GM06990 (cell line): ENCODE measurements around the gene FLYWCH1.

Experiments used
- DNase-seq: peaks from one replicate; pipeline ENCODE4 v3.0.0-alpha.2; 2011; ENCODE audit not compliant: insufficient read length; ENCODE audit errors: extremely low read depth
- H3K27me3 ChIP-seq: replicated peaks from 2 replicates; pipeline ENCODE4 v1.6.0; 2011; ENCODE audit warnings: low read length; ENCODE audit not compliant: control insufficient read depth, insufficient read depth
- H3K36me3 ChIP-seq: 2 replicates; pipeline ENCODE4 v1.5.1; 2011; ENCODE audit warnings: low read length; ENCODE audit not compliant: control insufficient read depth, insufficient read depth
- H3K4me3 ChIP-seq: replicated peaks from 2 replicates; pipeline ENCODE4 v1.5.1; 2011; ENCODE audit warnings: low read depth, mild to moderate bottlenecking, control low read depth, low read length
- TF ChIP-seq, protein P1 (sequence below): IDR thresholded peaks from 2 replicates; pipeline ENCODE4 v1.5.1; 2011; ENCODE audit warnings: low read length, control low read depth, mild to moderate bottlenecking, inconsistent platforms; ENCODE audit not compliant: insufficient read depth, poor library complexity, severe bottlenecking

FLYWCH1 gene

DNA sequence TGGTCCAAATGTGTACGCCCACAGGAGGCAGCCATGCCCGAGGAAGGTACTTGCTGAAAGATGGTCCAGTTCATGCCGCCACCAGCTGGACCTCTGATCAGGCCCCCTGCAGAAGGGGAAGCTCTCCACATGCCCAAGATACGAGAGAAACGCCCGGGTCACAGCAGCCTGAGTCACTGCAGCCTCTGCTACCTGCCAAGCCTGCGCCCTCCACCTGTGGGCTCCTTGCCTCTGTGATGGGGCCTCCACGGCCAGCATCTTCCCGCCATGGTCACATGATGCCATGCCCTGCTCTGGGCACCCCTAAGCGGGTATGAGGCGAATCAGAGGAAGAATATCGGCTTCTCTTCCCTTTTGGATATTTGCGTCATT, 38.6 kb downstream of the FLYWCH1 start:
- TF ChIP-seq, protein P1, sequence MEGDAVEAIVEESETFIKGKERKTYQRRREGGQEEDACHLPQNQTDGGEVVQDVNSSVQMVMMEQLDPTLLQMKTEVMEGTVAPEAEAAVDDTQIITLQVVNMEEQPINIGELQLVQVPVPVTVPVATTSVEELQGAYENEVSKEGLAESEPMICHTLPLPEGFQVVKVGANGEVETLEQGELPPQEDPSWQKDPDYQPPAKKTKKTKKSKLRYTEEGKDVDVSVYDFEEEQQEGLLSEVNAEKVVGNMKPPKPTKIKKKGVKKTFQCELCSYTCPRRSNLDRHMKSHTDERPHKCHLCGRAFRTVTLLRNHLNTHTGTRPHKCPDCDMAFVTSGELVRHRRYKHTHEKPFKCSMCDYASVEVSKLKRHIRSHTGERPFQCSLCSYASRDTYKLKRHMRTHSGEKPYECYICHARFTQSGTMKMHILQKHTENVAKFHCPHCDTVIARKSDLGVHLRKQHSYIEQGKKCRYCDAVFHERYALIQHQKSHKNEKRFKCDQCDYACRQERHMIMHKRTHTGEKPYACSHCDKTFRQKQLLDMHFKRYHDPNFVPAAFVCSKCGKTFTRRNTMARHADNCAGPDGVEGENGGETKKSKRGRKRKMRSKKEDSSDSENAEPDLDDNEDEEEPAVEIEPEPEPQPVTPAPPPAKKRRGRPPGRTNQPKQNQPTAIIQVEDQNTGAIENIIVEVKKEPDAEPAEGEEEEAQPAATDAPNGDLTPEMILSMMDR: no peak
- no peak overlapping the region for H3K4me3 ChIP-seq

DNA sequence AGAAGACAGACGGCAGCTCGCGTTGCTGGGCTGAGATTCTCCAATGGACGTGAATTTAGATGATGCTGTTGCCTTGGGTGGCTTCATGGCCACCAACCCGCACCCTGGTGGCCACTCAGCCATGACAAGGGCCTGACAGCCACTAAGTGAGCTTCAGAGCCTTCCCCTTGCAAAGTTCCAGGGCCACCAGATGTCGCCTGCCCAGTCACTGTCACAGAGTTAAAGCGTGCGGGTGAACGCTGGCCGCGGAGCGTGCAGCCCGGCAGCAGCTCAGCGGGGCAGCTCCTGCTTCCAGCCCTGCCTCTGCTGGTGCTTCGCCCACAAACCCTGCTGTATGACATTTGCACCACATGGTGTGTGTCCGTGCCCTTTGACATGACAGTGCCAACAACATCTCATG, 39.0 kb downstream of the FLYWCH1 start:
- Histone ChIP-seq H3K36me3 (no peaks in the 10 kb centered on the region), H3K4me3 (no peak overlapping the region), H3K27me3 (no peaks in the 10 kb centered on the region)
- DNase-seq: no peak
- TF ChIP-seq, protein P1: no peak

More for the DNA sequence above, 38.6 kb downstream of the FLYWCH1 start:
- no peaks in the 10 kb centered on the region for H3K36me3 ChIP-seq
- no peaks in the 10 kb centered on the region for H3K27me3 ChIP-seq
- no peak for DNase-seq

DNA sequence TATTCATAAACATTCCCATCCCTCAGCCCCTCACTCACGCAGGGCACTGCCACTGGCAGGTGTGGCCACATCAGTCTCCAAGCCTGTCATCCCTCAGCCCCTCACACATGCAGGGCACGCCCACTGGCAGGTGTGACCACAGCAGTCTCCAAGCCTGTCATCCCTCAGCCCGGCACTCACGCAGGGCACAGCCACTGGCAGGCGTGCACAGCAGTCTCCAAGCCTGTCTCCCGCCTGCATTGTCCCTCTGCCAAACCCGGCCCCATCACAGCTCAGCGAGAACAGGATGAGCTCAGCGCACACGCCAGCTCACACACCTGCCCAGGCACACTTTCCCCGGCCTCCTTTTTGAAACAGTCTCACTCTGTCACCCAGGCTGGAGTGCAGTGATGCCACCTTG, 40.9 kb downstream of the FLYWCH1 start:
- TF ChIP-seq, protein P1: no peak
- H3K27me3 ChIP-seq: no peaks in the 10 kb centered on the region
- DNase-seq: no peak
- no peak overlapping the region for H3K4me3 ChIP-seq
- no peaks in the 10 kb centered on the region for H3K36me3 ChIP-seq

DNA sequence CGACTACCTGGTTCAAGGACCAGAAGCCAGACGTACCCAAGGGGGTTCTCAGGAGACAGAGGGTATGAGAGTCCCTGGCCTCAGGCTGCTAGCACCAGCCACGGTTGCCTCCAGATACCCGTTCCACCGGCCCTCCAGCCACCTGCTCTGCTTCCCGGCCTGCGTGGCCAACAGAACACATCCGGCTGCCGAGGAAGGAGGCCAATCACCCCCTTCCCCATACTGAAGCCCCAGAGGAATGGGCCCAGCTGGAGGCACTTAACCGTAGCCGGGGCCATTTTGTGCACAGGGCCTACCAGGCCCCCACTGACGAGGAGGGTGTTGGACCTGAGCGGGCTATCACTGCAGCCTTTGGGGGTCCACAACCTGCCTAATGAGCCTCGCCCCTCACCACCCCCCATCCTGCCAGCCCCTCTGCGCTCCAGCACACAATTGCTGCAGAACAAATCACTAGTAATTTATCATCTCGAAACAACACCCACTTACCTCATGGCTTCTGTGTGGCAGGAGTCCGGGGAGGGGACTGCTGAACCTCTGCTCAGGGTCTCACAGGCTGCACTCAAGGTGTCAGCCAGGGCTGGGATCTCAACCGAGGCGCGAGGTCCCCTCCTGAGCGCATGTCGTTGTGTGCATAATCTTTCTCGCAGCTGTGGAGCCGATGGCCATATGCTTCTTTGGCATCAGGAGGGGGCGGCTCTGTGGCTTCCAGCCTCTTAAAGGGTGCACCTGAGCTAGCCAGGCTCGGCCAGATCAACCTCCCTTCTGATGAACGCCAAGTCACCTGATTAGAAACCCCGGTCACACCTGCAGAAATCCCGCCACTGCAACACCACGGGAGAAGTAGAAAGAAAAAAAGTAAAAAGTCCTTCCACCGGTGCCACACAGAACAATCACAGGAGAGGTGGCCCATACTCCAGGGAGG, 42.2 kb downstream of the FLYWCH1 start:
- Histone ChIP-seq H3K4me3 (no peak overlapping the region), H3K36me3 (no peaks in the 10 kb centered on the region), H3K27me3 (no peaks in the 10 kb centered on the region)
- TF ChIP-seq, protein P1: no peak
- DNase-seq: peak; percentile 66

DNA sequence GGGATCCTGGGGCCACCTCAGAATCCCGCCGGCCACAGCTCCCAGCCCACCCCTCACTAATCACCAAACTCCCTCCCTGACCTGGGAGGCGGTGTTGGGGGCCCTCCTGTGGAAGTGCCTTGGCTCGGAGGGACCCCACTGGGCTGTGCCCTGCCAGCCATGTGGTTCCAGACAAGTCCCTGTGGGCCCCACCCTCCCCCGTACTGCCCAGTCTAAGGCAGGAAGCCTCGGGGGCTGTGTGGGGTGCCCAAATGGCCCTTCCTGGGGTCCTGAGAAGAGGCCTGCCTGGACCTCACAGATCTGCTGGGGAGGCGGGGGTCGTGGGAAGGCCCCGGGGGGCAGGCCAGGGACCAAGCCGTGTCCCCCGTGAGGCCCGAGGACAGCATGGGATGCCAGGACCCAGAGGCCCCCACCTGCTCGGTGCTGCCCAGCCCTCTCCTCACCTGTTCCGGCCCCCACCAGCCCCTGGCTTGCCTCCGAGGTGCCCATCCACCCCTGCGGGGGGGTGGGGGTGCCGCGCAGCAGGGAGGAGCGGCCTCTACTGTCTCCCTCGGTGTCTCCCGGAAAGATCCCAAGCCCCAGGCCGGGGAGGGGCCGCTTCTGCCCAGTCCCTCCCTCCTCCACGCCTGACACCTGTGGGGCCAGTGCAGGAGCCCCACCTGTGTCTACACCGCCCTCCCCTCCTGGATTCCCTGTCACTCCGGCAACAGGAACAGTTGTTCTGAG, 43.1 kb downstream of the FLYWCH1 start:
- no peaks in the 10 kb centered on the region for H3K27me3 ChIP-seq
- TF ChIP-seq, protein P1: no peak

More for the DNA sequence above, 43.1 kb downstream of the FLYWCH1 start:
- H3K4me3 ChIP-seq: no peak overlapping the region
- H3K36me3 ChIP-seq: no peaks in the 10 kb centered on the region
- DNase-seq: peak; percentile 17
